ENCODE results near the gene RSPH6A. TPM values are rescaled to one million over a fixed set of nuclear protein-coding genes. Genes with fewer than 3 reads are reported as not detected.

The RSPH6A gene
- total and polyA plus RNA-seq, 2 of the 13 experiments (the other 11 are each of a cell fraction or from before 2014, with no cell fraction given): 0.07 TPM; not detected in 1

- no peak overlapping the region for H2AFZ ChIP-seq (ENCODE audit: low read length)
- no TSS peak for BruUV-seq (replicated peaks)
- POLR2A ChIA-PET: no interaction called here
- intact Hi-C loops (cut with micrococcal nuclease; ENCODE audit: unreplicated experiment) (no loop called here), in situ Hi-C loops (cut with HindIII; ENCODE audit: extremely low pct_ligation_motif_present, low pct_unique_long_range_greater_than_20kb) (no loop called here)
- CTCF ChIA-PET (ENCODE audit: low intra/inter-chr PET ratio, low total read pairs): no interaction called here
- H3K27ac ChIP-seq (ENCODE audit: extremely low read length, insufficient read depth, low read length): no peak overlapping the region
- peaks cover 18% of the 10 kb centered on the region for H3K4me1 ChIP-seq (ENCODE audit: insufficient read depth, low read length)
- H3K36me3 ChIP-seq (replicated peaks in 1 of 2; ENCODE audit: control insufficient read depth in 1 of 2, insufficient read depth in 2 of 2, low read length in 2 of 2): peaks cover 10 to 30% of the 10 kb centered on the region in 2 experiments
- ATAC-seq (no peak), FAIRE-seq (no peak), DNase-seq (ENCODE audit: low spot score) (no peak)
- H3K9ac ChIP-seq (ENCODE audit: insufficient read depth, low read depth, low read length): no peak overlapping the region
- H3K4me2 ChIP-seq (ENCODE audit: low read depth, low read length): no peak overlapping the region
- peak; percentile 42; the same call in 1 of the 2 replicates for TF ChIP-seq HNRNPL (IDR thresholded peaks at IDR 0.05; ENCODE audit: low read depth, low read length)
- TF ChIP-seq GTF3A (CRISPR knock-in tag; conservative IDR thresholded peaks at IDR 0.05): no peak
- TF ChIP-seq ZNF800 (CRISPR knock-in tag; IDR thresholded peaks at IDR 0.05): no peak
- TF ChIP-seq NFKBIZ (CRISPR knock-in tag; IDR thresholded peaks at IDR 0.05): no peak
- TF ChIP-seq RFX3 (CRISPR knock-in tag; IDR thresholded peaks at IDR 0.05): no peak
- no peak for TF ChIP-seq ZGPAT (CRISPR knock-in tag; IDR thresholded peaks at IDR 0.05)
- TF ChIP-seq RBFOX2 (IDR thresholded peaks at IDR 0.05; ENCODE audit: low read depth, low read length): 0 out of 2 replicates have a peak, but pooled peaks have one; percentile 49
- no peak for TF ChIP-seq BCL6 (CRISPR knock-in tag; IDR thresholded peaks at IDR 0.05)
- TF ChIP-seq ATM (IDR thresholded peaks at IDR 0.05; ENCODE audit: borderline replicate concordance): no peak
- TF ChIP-seq ZC3H13 (CRISPR knock-in tag; IDR thresholded peaks at IDR 0.05): peak; percentile 60; the same call in 1 of the 2 replicates
- no peak for TF ChIP-seq ZNF136 (CRISPR knock-in tag; IDR thresholded peaks at IDR 0.05; ENCODE audit: low read depth)
- TF ChIP-seq ZNF674 (CRISPR knock-in tag; IDR thresholded peaks at IDR 0.05; ENCODE audit: low read depth): no peak
- no peak for TF ChIP-seq ZNF737 (CRISPR knock-in tag; IDR thresholded peaks at IDR 0.05; ENCODE audit: borderline replicate concordance)
- TF ChIP-seq MAX (IDR thresholded peaks at IDR 0.05): no peak
- TF ChIP-seq ZNF20 (CRISPR knock-in tag; IDR thresholded peaks at IDR 0.05): no peak
- TF ChIP-seq AGO2 (optimal IDR thresholded peaks at IDR 0.05; ENCODE audit: low read depth, low read length): peak; percentile 58
- TF ChIP-seq SETDB1 (CRISPR knock-in tag; IDR thresholded peaks at IDR 0.05; ENCODE audit: borderline replicate concordance): no peak
- no peak for TF ChIP-seq ZNF224 (CRISPR knock-in tag; IDR thresholded peaks at IDR 0.05)
- TF ChIP-seq CERS6 (CRISPR knock-in tag; IDR thresholded peaks at IDR 0.05): no peak
- TF ChIP-seq XBP1 (CRISPR knock-in tag; IDR thresholded peaks at IDR 0.05): no peak
- no peak for TF ChIP-seq ZNF788 (CRISPR knock-in tag; IDR thresholded peaks at IDR 0.05; ENCODE audit: borderline replicate concordance)
- 94% methylated on average over 37 of the region's 57 CpGs for WGBS (ENCODE audit: low lambda C conversion rate)
- H3K27me3 ChIP-seq (ENCODE audit: control insufficient read depth in 1 of 2, insufficient read depth in 2 of 2, low read length in 2 of 2): no peaks in the 10 kb centered on the region; a peak in 1 of 5 replicates
- H4K20me1 ChIP-seq (ENCODE audit: insufficient read depth, low read length): peaks cover 3% of the 10 kb centered on the region; the same call in 1 of the 2 replicates
- H3K79me2 ChIP-seq (ENCODE audit: insufficient read depth, low read length): peaks cover 3% of the 10 kb centered on the region
- no peaks in the 10 kb centered on the region for H3K9me3 ChIP-seq (ENCODE audit: low read length)
- no peak overlapping the region for H3K4me3 ChIP-seq (replicated peaks in 1 of 3; ENCODE audit: insufficient read depth in 1 of 3, low read depth in 2 of 3, low read length in 3 of 3)
Measured at GRCh38 chr19:45785781-45786532, 29.2 kb downstream of the RSPH6A start.

All from HepG2 (cell line).